ENCODE measurements around the gene TBCC. TPM values are rescaled to one million over a fixed set of nuclear protein-coding genes. Genes with fewer than 3 reads are reported as not detected.

TBCC gene
- total and polyA plus RNA-seq, 2 of the 13 experiments (the other 11 are each of a cell fraction or from before 2014, with no cell fraction given), result 14.8 to 36.1 TPM

- TF ChIP-seq MYPOP (CRISPR knock-in tag; IDR thresholded peaks at IDR 0.05), result peak; percentile 83
- no peak for TF ChIP-seq SKIL (CRISPR knock-in tag; IDR thresholded peaks at IDR 0.05; ENCODE audit: borderline replicate concordance)
- peak; percentile 68 for TF ChIP-seq ZNF329 (CRISPR knock-in tag; IDR thresholded peaks at IDR 0.05; ENCODE audit: low read depth)
- no peak for TF ChIP-seq TEAD2 (CRISPR knock-in tag; IDR thresholded peaks at IDR 0.05)
- TF ChIP-seq ZNF570 (CRISPR knock-in tag; IDR thresholded peaks at IDR 0.05; ENCODE audit: borderline replicate concordance), result 0 out of 2 replicates have a peak, but pooled peaks have one; percentile 33
- peak; percentile 50; the same call in 1 of the 2 replicates for TF ChIP-seq ZBTB34 (CRISPR knock-in tag; IDR thresholded peaks at IDR 0.05)
- TF ChIP-seq KLF11 (CRISPR knock-in tag; IDR thresholded peaks at IDR 0.05), result peak; percentile 59; the same call in 1 of the 2 replicates
- no peak for TF ChIP-seq ZNF550 (CRISPR knock-in tag; IDR thresholded peaks at IDR 0.05; ENCODE audit: borderline replicate concordance)
- 0 out of 2 replicates have a peak, but pooled peaks have one; percentile 19 for TF ChIP-seq NCOR1 (IDR thresholded peaks at IDR 0.05; ENCODE audit: borderline replicate concordance, low read length)
- no peak; the same call in 1 of the 2 replicates for TF ChIP-seq JDP2 (CRISPR knock-in tag; IDR thresholded peaks at IDR 0.05; ENCODE audit: borderline replicate concordance)
- peak; percentile 88 for TF ChIP-seq ZNF687 (CRISPR knock-in tag; IDR thresholded peaks at IDR 0.05)
- TF ChIP-seq SIX1 (CRISPR knock-in tag; IDR thresholded peaks at IDR 0.05; ENCODE audit: borderline replicate concordance), result peak; percentile 39
- TF ChIP-seq ZBTB38 (CRISPR knock-in tag; IDR thresholded peaks at IDR 0.05), result no peak
- TF ChIP-seq ZNF101 (CRISPR knock-in tag; IDR thresholded peaks at IDR 0.05; ENCODE audit: borderline replicate concordance, low read depth), result no peak
- peak; percentile 75 for TF ChIP-seq KDM4B (CRISPR knock-in tag; IDR thresholded peaks at IDR 0.05)
- TF ChIP-seq ZNF713 (CRISPR knock-in tag; IDR thresholded peaks at IDR 0.05), result no peak
- TF ChIP-seq NONO (IDR thresholded peaks at IDR 0.05), result no peak
- TF ChIP-seq NONO (CRISPR knock-in tag; conservative IDR thresholded peaks at IDR 0.05), result peak; percentile 49; the same call in 1 of the 2 replicates
- peak; percentile 75; the same call in 1 of the 2 replicates for TF ChIP-seq ZNF350 (CRISPR knock-in tag; IDR thresholded peaks at IDR 0.05; ENCODE audit: borderline replicate concordance, low read depth)
- peak; percentile 78; the same call in 1 of the 2 replicates for TF ChIP-seq SIN3A (IDR thresholded peaks at IDR 0.05; ENCODE audit: borderline replicate concordance, low read depth, low read length)
Observed at GRCh38 chr6:42746463-42747391, 824 bp upstream of the TBCC start (continued).
